Measurements from ENCODE around the gene SMCHD1.

GRCh38 chr18:2686349-2686968 lies 30.9 kb downstream of the SMCHD1 start:
- TF ChIP-seq CTCF (IDR thresholded peaks at IDR 0.05) (no peak), POLR2A (IDR thresholded peaks at IDR 0.05) (no peak)

Measured in right lobe of liver (tissue), 4 donors.